Measurements from ENCODE around the gene EXOC4. TPM values are rescaled to one million over a fixed set of nuclear protein-coding genes. Genes with fewer than 3 reads are reported as not detected.

Gene EXOC4
- total and polyA plus RNA-seq, 2 donors (not counting 3 experiments of a cell fraction or from before 2014, with no cell fraction given), result 20.3 to 73.1 TPM

DNA sequence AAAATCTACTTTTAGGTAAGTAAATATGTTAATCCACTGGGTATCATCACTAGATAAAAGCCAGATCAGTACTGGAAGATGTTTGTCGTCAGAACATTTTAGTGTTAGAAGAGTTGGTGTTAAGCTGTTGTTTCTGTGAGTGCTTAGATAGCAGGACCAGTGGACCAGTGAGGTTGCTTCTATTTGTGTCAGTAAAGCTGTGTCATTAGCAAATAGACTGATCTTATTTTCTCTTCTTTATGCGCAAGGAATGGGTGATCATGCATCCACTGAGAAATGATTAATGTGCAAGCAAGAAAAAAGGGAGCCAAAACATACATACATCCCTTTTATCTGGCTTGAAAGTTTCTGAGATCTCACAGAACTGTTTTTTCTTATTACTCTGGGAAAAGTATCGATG lies 42.6 kb downstream of the EXOC4 start:
- no peaks in the 10 kb centered on the region for H4K20me1 ChIP-seq (replicated peaks; ENCODE audit: control insufficient read depth, extremely low read depth, insufficient read depth, low read length)
- dilution Hi-C loops (cut with MboI; ENCODE audit: extremely low pct_ligation_motif_present, low sequenced_read_pairs) (no loop called here), intact Hi-C loops (cut with micrococcal nuclease) (no loop called here)
- DNase-seq (ENCODE audit: low read depth, low spot score) (no peak), FAIRE-seq (no peak)
- no peaks in the 10 kb centered on the region for H3K9me3 ChIP-seq (replicated peaks; ENCODE audit: control insufficient read depth, insufficient read depth, low read length)
- no peaks in the 10 kb centered on the region for H3K79me2 ChIP-seq (ENCODE audit: control insufficient read depth, insufficient read depth, low read length)
- H3K9me1 ChIP-seq (replicated peaks; ENCODE audit: control insufficient read depth, extremely low read depth, insufficient read depth, low read length), result no peaks in the 10 kb centered on the region
- H3K36me3 ChIP-seq (ENCODE audit: control insufficient read depth in 2 of 2, extremely low read depth in 1 of 2, insufficient read depth in 2 of 2, low read length in 2 of 2), result no peaks in the 10 kb centered on the region
- no TSS peak for BruUV-seq (replicated peaks)
- no peak overlapping the region for H2AFZ ChIP-seq (ENCODE audit: low read depth, low read length)
- CTCF ChIA-PET, result interaction anchor here (1.1 to 1.8 kb wide), 4 partner anchors 12 to 138 kb away, joined by 3 to 4 read pairs (median 4); no protein-coding TSS in a partner anchor
- POLR2A ChIA-PET, result no interaction called here
- TF ChIP-seq POLR2A (IDR thresholded peaks at IDR 0.05; ENCODE audit: low read depth, low read length) (no peak), FOS (IDR thresholded peaks at IDR 0.05; ENCODE audit: borderline replicate concordance, insufficient read depth, low read length) (no peak), GATA2 (IDR thresholded peaks at IDR 0.05; ENCODE audit: insufficient read depth, insufficient read length, low read depth, low read length) (no peak), CTCF (IDR thresholded peaks at IDR 0.05; ENCODE audit: extremely low read depth in 1 of 2, insufficient read depth in 1 of 2, low read depth in 1 of 2, low read length in 2 of 2) (no peak), EZH2 (IDR thresholded peaks at IDR 0.05; ENCODE audit: borderline replicate concordance, low read depth, low read length, severe bottlenecking) (no peak), JUN (IDR thresholded peaks at IDR 0.05; ENCODE audit: borderline replicate concordance, insufficient read depth, insufficient read length, low read depth) (no peak), POLR2AphosphoS5 (IDR thresholded peaks at IDR 0.05; ENCODE audit: insufficient read depth, low read depth, low read length) (no peak), MYC (IDR thresholded peaks at IDR 0.05; ENCODE audit: low read depth, low read length) (no peak)
- TF ChIP-seq, protein P1, sequence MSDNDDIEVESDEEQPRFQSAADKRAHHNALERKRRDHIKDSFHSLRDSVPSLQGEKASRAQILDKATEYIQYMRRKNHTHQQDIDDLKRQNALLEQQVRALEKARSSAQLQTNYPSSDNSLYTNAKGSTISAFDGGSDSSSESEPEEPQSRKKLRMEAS (IDR thresholded peaks at IDR 0.05; ENCODE audit: insufficient read depth, insufficient read length), result no peak
- H3K4me1 ChIP-seq (ENCODE audit: control insufficient read depth, extremely low read depth, insufficient read depth, low read length), result no peaks in the 10 kb centered on the region
- no peak overlapping the region for H3K9ac ChIP-seq (replicated peaks; ENCODE audit: extremely low read depth, insufficient read depth, low read length)
- H3K27ac ChIP-seq (ENCODE audit: insufficient read depth, low read depth, low read length), result no peak overlapping the region
- H3K4me3 ChIP-seq (replicated peaks in 1 of 3; ENCODE audit: insufficient read depth in 1 of 3, low read depth in 1 of 3, low read length in 3 of 3), result no peak overlapping the region
- H3K27me3 ChIP-seq (ENCODE audit: control insufficient read depth in 2 of 2, insufficient read depth in 2 of 2, low read length in 2 of 2), result no peaks in the 10 kb centered on the region
- no peak overlapping the region for H3K4me2 ChIP-seq (ENCODE audit: insufficient read depth, low read length)
